K562 (cell line): ENCODE results near the gene ESR2. TPM values are rescaled to one million over a fixed set of nuclear protein-coding genes. Genes with fewer than 3 reads are reported as not detected.

Experiments used
- DIDO1 ChIP-seq: fragments of 450-650 bp; IDR thresholded peaks from 2 replicates; pipeline ENCODE4 v1.6.1; 2016; ENCODE audit warnings: low read depth, missing biosample characterization, missing genetic modification characterization
- FOXJ2 ChIP-seq: fragments of 200-800 bp; sonication (Bioruptor generic); IDR thresholded peaks from 2 replicates; pipeline ENCODE4 v1.6.1; 2016; ENCODE audit warnings: missing genetic modification characterization, missing compliant biosample characterization
- TRIM28 ChIP-seq: fragments of 450-650 bp; IDR thresholded peaks from 2 replicates; pipeline ENCODE4 v1.6.1; 2017
- ZNF507 ChIP-seq: conservative IDR thresholded peaks from 2 replicates; pipeline ENCODE4 v1.6.1; 2017; ENCODE audit warnings: missing genetic modification characterization, missing compliant biosample characterization
- polyA plus RNA-seq, 8 experiments: library from polyadenylated mRNA; depleted of rRNA in 4 of 8; stranded (reverse) in 5 of 8; unstranded in 3 of 8; fragments of >200 nt; fragmentation: Nextera tagmentation in 2 of 8; fragmentation: Illumina TruSeq in 1 of 8; extraction: Ambion mirVana in 2 of 8; extraction: Trizol in 1 of 8; gene quantifications; 2 replicates each; pipeline versions ENCODE4 v1.2.1 to v1.2.3, GENCODE V29; 2011 to 2014; ENCODE audit warnings: inconsistent platforms in 1 of 8, missing spikeins in 1 of 8
- total RNA-seq, 7 experiments: library from RNA; depleted of rRNA in 6 of 7; stranded (reverse); fragments of >200 nt in 6 of 7; fragmentation: Illumina TruSeq in 2 of 7; extraction: Trizol in 2 of 7; gene quantifications; 2 replicates each; pipeline versions ENCODE4 v1.2.1 to v1.2.3, GENCODE V29; 2011 to 2021; ENCODE audit warnings: low replicate concordance in 1 of 7
- TF ChIP-seq, protein P1 (sequence below), 2 experiments: fragments of 450-650 bp in 1 of 2; sonication (generic) in 1 of 2; formaldehyde crosslinking in 1 of 2; IDR thresholded peaks; 2 replicates each; pipeline versions ENCODE4 v1.7.1 to v1.9.0; 2016 to 2022; ENCODE audit warnings: inconsistent platforms in 1 of 2, mild to moderate bottlenecking in 1 of 2, missing genetic modification reagents in 1 of 2

ESR2 gene
- total and polyA plus RNA-seq, 9 of the 15 experiments (the other 6 are each of a cell fraction or from before 2014, with no cell fraction given) = 0.07 to 3.8 (median 2.0) TPM

DNA sequence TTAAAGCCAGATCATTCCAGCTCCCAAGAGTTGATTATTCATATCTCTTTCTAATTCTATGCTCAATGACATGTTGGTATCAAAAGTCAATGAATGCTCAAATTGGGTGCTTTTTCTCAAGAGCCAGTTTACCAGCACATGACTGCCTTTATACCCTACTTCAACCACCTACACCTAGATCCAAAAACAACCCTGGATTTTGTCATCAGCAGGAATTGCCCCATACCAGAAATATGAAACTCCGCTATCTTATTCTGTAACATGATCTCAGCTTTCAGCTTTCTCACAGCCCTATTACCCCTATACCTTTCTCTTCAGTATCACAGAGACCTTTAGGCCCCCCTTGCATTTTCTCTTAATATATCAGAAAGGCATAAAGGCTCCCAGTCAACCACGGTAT, 32.3 kb upstream of the ESR2 start (continued):
- TF ChIP-seq, protein P1, sequence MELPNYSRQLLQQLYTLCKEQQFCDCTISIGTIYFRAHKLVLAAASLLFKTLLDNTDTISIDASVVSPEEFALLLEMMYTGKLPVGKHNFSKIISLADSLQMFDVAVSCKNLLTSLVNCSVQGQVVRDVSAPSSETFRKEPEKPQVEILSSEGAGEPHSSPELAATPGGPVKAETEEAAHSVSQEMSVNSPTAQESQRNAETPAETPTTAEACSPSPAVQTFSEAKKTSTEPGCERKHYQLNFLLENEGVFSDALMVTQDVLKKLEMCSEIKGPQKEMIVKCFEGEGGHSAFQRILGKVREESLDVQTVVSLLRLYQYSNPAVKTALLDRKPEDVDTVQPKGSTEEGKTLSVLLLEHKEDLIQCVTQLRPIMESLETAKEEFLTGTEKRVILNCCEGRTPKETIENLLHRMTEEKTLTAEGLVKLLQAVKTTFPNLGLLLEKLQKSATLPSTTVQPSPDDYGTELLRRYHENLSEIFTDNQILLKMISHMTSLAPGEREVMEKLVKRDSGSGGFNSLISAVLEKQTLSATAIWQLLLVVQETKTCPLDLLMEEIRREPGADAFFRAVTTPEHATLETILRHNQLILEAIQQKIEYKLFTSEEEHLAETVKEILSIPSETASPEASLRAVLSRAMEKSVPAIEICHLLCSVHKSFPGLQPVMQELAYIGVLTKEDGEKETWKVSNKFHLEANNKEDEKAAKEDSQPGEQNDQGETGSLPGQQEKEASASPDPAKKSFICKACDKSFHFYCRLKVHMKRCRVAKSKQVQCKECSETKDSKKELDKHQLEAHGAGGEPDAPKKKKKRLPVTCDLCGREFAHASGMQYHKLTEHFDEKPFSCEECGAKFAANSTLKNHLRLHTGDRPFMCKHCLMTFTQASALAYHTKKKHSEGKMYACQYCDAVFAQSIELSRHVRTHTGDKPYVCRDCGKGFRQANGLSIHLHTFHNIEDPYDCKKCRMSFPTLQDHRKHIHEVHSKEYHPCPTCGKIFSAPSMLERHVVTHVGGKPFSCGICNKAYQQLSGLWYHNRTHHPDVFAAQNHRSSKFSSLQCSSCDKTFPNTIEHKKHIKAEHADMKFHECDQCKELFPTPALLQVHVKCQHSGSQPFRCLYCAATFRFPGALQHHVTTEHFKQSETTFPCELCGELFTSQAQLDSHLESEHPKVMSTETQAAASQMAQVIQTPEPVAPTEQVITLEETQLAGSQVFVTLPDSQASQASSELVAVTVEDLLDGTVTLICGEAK (IDR thresholded peaks at IDR 0.05) = no peak
- TF ChIP-seq, protein P1 (CRISPR knock-in tag; IDR thresholded peaks at IDR 0.05) = no peak
- no peak for TF ChIP-seq ZNF507 (tag)
- no peak for TF ChIP-seq TRIM28
- TF ChIP-seq DIDO1 (tag) = no peak
- no peak for TF ChIP-seq FOXJ2 (tag)
